GM12801 (cell line): ENCODE measurements around the gene LIME1.

Source experiments
- CTCF ChIP-seq: IDR thresholded peaks from one replicate; pipeline ENCODE4 v1.5.1; 2011; ENCODE audit warnings: control low read depth; ENCODE audit not compliant: insufficient read length; ENCODE audit errors: extremely low read depth

The LIME1 gene

GRCh38 chr20:63748934-63749270 lies 12.4 kb downstream of the LIME1 start:
- TF ChIP-seq CTCF, result no peak

- no peak for TF ChIP-seq CTCF
Measured at GRCh38 chr20:63749597-63750508, 13.4 kb downstream of the LIME1 start.

- TF ChIP-seq CTCF, result no peak
Measured at GRCh38 chr20:63750807-63751470, 14.5 kb downstream of the LIME1 start.

GRCh38 chr20:63751471-63752271 lies 15.2 kb downstream of the LIME1 start:
- no peak for TF ChIP-seq CTCF

GRCh38 chr20:63752411-63753101 lies 16.1 kb downstream of the LIME1 start:
- no peak for TF ChIP-seq CTCF

GRCh38 chr20:63753381-63753780 lies 16.9 kb downstream of the LIME1 start:
- TF ChIP-seq CTCF, result no peak
